Nephron progenitor cell (in vitro differentiated cells): ENCODE results near the gene ARFGEF2.
A peak's percentile ranks its signal among the peaks of the same experiment; 100 is the strongest.
"Not testable (repeated sequence)": the region's sequence is repeated elsewhere in the genome, so short reads cannot be mapped to it uniquely, and the experiment has no call there.

Source experiments
- DNase-seq: peaks from one replicate; pipeline ENCODE4 v3.0.0; 2021
- H3K27ac Mint-ChIP-seq: 2 replicates; pipeline ENCODE4 v1.8.0; 2021; ENCODE audit warnings: mild to moderate bottlenecking, moderate library complexity, mixed read lengths
- H3K27me3 Mint-ChIP-seq: 2 replicates; pipeline ENCODE4 v1.8.0; 2021; ENCODE audit warnings: mild to moderate bottlenecking, low read depth, mixed read lengths; ENCODE audit not compliant: poor library complexity
- H3K36me3 Mint-ChIP-seq: 2 replicates; pipeline ENCODE4 v1.8.0; 2021; ENCODE audit warnings: low read depth, mixed read lengths
- H3K4me1 Mint-ChIP-seq: 2 replicates; pipeline ENCODE4 v1.8.0; 2021; ENCODE audit warnings: mixed read lengths
- H3K4me3 Mint-ChIP-seq: 2 replicates; pipeline ENCODE4 v1.8.0; 2021; ENCODE audit warnings: mild to moderate bottlenecking, moderate library complexity, mixed read lengths
- H3K9me3 Mint-ChIP-seq: 2 replicates; pipeline ENCODE4 v1.8.0; 2021; ENCODE audit warnings: mild to moderate bottlenecking, moderate library complexity, mixed read lengths
- CTCF ChIP-seq: fragments of 200-600 bp; sonication (generic); IDR thresholded peaks from 2 replicates; pipeline ENCODE4 v1.5.0; 2021; ENCODE audit warnings: antibody characterized with exemption

Gene ARFGEF2

GRCh38 chr20:49074521-49074920 lies 153.0 kb downstream of the ARFGEF2 start:
- Mint-ChIP-seq H3K27ac (peak overlapping the region; percentile 2), H3K9me3 (no peaks in the 10 kb centered on the region), H3K27me3 (no peaks in the 10 kb centered on the region), H3K4me3 (no peak overlapping the region), H3K36me3 (peaks cover 78% of the 10 kb centered on the region), H3K4me1 (no peaks in the 10 kb centered on the region)
- no peak for TF ChIP-seq CTCF
- no peak for DNase-seq

GRCh38 chr20:49078310-49078709 lies 156.8 kb downstream of the ARFGEF2 start:
- Mint-ChIP-seq H3K27ac (no peak overlapping the region), H3K36me3 (peaks cover 87% of the 10 kb centered on the region), H3K4me1 (no peaks in the 10 kb centered on the region), H3K9me3 (no peaks in the 10 kb centered on the region), H3K27me3 (no peaks in the 10 kb centered on the region), H3K4me3 (no peak overlapping the region)
- TF ChIP-seq CTCF = no peak
- DNase-seq = no peak

- H3K4me3 Mint-ChIP-seq, H3K4me1 Mint-ChIP-seq, DNase-seq, H3K27ac Mint-ChIP-seq, H3K9me3 Mint-ChIP-seq, H3K27me3 Mint-ChIP-seq: not testable (repeated sequence)
- peaks cover 81% of the 10 kb centered on the region for H3K36me3 Mint-ChIP-seq
Measured at GRCh38 chr20:49082295-49082694, 160.8 kb downstream of the ARFGEF2 start.
